Panc1 (cell line): Measurements from ENCODE around the gene ZRANB1.

Source experiments
- POLR2AphosphoS5 ChIP-seq: IDR thresholded peaks from 2 replicates; pipeline ENCODE4 v1.6.1; 2012; ENCODE audit warnings: mild to moderate bottlenecking, low read depth, low read length, moderate library complexity
- TF ChIP-seq, protein P1 (sequence below): fragments of 450-650 bp; IDR thresholded peaks from 2 replicates; pipeline ENCODE4 v1.5.1; 2017; ENCODE audit warnings: mild to moderate bottlenecking
- TF ChIP-seq, protein P2 (sequence below), 2 experiments: IDR thresholded peaks; 2 replicates each; pipeline ENCODE4 v1.6.1; 2011 to 2012; ENCODE audit warnings: low read depth in 2 of 2, control low read depth in 1 of 2, low read length in 1 of 2, mild to moderate bottlenecking in 1 of 2, moderate library complexity in 1 of 2; ENCODE audit not compliant: insufficient read depth in 1 of 2

DNA sequence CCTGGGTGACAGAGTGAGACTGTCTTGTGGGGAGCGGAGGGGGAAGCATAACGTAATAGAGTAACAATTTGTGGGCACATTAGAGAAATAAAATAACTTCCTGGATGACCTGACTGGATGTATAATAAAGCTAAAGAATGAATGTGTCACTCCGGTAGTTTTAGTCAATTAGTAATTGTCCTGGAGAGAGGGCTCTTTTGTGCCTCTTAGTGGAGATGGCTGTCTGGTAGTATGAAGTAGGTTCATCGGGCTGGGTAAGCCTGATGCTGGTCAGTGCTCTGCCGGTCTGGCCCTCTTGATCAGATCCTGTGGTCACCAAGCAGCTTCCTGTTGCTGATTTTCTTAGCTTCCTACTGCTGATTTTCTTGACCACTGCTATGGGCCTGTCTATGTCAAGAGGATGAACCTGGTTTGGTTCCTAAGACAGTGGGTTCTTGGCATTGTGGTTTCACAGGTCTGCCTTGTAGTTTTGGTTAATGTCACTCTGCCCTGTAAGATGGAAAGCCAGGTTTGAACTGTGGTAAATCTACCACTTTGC, 34.1 kb downstream of the ZRANB1 start:
- TF ChIP-seq, protein P1, sequence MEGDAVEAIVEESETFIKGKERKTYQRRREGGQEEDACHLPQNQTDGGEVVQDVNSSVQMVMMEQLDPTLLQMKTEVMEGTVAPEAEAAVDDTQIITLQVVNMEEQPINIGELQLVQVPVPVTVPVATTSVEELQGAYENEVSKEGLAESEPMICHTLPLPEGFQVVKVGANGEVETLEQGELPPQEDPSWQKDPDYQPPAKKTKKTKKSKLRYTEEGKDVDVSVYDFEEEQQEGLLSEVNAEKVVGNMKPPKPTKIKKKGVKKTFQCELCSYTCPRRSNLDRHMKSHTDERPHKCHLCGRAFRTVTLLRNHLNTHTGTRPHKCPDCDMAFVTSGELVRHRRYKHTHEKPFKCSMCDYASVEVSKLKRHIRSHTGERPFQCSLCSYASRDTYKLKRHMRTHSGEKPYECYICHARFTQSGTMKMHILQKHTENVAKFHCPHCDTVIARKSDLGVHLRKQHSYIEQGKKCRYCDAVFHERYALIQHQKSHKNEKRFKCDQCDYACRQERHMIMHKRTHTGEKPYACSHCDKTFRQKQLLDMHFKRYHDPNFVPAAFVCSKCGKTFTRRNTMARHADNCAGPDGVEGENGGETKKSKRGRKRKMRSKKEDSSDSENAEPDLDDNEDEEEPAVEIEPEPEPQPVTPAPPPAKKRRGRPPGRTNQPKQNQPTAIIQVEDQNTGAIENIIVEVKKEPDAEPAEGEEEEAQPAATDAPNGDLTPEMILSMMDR, result no peak
- TF ChIP-seq POLR2AphosphoS5, result no peak
- TF ChIP-seq, protein P2, sequence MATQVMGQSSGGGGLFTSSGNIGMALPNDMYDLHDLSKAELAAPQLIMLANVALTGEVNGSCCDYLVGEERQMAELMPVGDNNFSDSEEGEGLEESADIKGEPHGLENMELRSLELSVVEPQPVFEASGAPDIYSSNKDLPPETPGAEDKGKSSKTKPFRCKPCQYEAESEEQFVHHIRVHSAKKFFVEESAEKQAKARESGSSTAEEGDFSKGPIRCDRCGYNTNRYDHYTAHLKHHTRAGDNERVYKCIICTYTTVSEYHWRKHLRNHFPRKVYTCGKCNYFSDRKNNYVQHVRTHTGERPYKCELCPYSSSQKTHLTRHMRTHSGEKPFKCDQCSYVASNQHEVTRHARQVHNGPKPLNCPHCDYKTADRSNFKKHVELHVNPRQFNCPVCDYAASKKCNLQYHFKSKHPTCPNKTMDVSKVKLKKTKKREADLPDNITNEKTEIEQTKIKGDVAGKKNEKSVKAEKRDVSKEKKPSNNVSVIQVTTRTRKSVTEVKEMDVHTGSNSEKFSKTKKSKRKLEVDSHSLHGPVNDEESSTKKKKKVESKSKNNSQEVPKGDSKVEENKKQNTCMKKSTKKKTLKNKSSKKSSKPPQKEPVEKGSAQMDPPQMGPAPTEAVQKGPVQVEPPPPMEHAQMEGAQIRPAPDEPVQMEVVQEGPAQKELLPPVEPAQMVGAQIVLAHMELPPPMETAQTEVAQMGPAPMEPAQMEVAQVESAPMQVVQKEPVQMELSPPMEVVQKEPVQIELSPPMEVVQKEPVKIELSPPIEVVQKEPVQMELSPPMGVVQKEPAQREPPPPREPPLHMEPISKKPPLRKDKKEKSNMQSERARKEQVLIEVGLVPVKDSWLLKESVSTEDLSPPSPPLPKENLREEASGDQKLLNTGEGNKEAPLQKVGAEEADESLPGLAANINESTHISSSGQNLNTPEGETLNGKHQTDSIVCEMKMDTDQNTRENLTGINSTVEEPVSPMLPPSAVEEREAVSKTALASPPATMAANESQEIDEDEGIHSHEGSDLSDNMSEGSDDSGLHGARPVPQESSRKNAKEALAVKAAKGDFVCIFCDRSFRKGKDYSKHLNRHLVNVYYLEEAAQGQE (IDR thresholded peaks at IDR 0.05; ENCODE audit: insufficient read depth in 1 of 2, low read depth in 2 of 2, low read length in 1 of 2), result no peak
